SK-N-MC (cell line): ENCODE data around the gene FAM174C.

Source experiments
- EZH2 ChIP-seq: fragments of 200-600 bp; sonication (generic); IDR thresholded peaks from one replicate; pipeline ENCODE4 v1.6.1; 2017; ENCODE audit warnings: antibody characterized with exemption
- POLR2AphosphoS5 ChIP-seq: IDR thresholded peaks from 2 replicates; pipeline ENCODE4 v1.6.1; 2012; ENCODE audit warnings: mild to moderate bottlenecking, low read depth, low read length, borderline replicate concordance

DNA sequence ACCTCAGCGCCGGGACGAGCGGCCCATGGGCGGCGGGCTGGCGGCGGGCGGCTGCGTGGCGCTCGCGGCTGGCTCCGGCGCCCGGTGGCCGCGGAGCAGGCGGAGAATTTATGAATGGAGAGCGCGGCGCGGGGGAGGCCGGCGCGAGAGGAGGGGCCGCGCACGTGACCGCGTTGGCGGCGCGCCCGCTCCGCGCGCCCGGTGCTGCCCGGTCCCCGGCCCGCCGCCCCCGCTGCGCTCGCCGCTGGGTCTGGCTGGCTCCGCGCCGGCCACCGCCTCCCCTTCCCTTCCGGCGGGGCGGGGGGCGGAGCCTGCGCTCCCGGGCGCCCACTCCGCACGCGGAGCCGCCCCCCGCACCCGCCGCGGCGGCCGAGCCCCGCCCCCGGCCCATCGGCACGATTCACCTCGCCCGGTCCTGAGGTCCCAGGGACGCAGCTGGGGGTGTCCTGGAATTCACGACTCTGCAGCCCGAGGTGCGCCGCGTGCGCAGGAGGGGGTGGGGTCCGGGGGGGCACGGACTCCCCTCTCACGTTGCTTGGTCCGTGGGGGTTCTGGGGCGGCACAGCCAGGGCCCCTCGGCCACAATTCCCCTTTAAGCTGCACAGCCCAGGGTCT lies 37.5 kb upstream of the FAM174C start, which contains the start of gene CBARP:
- TF ChIP-seq EZH2 (no peak), POLR2AphosphoS5 (no peak)
